ENCODE results near the gene RAB15. TPM values are rescaled to one million over a fixed set of nuclear protein-coding genes. Genes with fewer than 3 reads are reported as not detected.

The RAB15 gene
- total RNA-seq, 2 experiments from 2014 or later, result 2.8 to 3.6 TPM

- peak; percentile 96 for DNase-seq
- Mint-ChIP-seq H3K4me1 (ENCODE audit: low read depth) (peaks cover 52% of the 10 kb centered on the region), H3K4me3 (peak within 1 kb of the TSS; percentile 97), H3K9me3 (ENCODE audit: insufficient read depth) (no peaks in the 10 kb centered on the region), H3K36me3 (ENCODE audit: low read depth) (peaks cover 21% of the 10 kb centered on the region), H3K27ac (peak within 1 kb of the TSS; percentile 96), H3K27me3 (ENCODE audit: low read depth) (peaks cover 19% of the 10 kb centered on the region)
- ATAC-seq, result peak; percentile 98
- POLR2A ChIA-PET, result interaction anchor here (0.6 to 1.5 kb wide), 8 partner anchors 15 to 427 kb away, joined by 3 to 5 read pairs (median 3); partner anchors contain the start of gene CHURC1
- CTCF ChIA-PET, result interaction anchor here (0.7 to 5.7 kb wide), 29 partner anchors 8 to 792 kb away, joined by 3 to 47 read pairs (median 4); partner anchors contain the start of genes FUT8 and MAX
These were observed 14.7 kb upstream of the RAB15 start, which contains the start of gene FNTB for GRCh38 chr14:64986648-64987437. TSS of gene FNTB (plus strand) at chr14:64986895. CDS start at chr14:64986954, 59 bp downstream.

DNA sequence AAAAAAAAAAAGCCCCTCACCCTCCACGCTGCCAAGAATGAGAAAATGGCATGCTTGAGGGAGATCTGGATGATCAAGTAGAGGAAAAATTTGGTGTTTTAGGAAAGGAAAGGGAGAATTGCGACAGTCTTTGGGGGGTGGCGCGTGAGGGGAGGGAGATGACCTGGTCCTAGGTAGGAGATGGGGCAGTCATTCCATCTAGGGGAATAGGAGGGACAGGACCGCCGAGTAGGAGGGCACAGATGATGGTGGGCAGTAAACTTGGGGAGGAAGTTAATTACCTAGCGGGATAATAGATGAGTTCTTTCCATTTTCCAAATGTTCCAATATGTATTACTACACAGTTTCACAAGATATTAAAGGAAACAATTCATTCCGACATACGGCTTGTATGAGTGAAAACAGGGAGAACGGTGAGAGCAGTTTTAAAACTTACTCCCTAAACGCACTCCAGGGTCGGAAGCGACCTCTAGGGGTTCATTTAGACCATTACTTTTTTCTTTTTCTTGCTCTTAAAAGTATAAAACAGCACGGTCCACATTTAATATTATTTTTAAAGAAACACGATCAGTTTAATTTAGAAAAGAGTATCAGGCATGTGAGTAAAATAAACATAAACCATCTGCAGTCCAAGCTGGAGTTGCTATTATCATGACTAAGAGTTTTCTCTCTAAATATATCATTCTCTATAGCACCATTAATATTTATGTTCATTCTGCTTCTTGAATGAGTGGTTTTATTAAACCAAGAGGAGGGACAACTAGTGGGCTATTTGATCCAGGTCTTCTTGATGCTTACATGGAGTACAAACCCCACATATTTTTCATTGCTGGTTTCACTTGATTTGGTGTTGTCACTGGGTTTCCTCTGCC is 11.5 kb upstream of the RAB15 start:
- no peaks in the 10 kb centered on the region for H3K9me3 Mint-ChIP-seq (ENCODE audit: insufficient read depth)
- H3K27ac Mint-ChIP-seq, result peak overlapping the region; percentile 18
- ChIA-PET POLR2A (no interaction called here), CTCF (interaction anchor here (0.7 to 3.4 kb wide), 10 partner anchors 11 to 370 kb away, joined by 3 to 16 read pairs (median 4); partner anchors contain the start of gene CHURC1)
- peak overlapping the region; percentile 50 for H3K4me3 Mint-ChIP-seq
- peak; percentile 58 for DNase-seq
- peaks cover 23% of the 10 kb centered on the region for H3K27me3 Mint-ChIP-seq (ENCODE audit: low read depth)
- no peak for ATAC-seq
- H3K36me3 Mint-ChIP-seq (ENCODE audit: low read depth), result peaks cover 2% of the 10 kb centered on the region
- H3K4me1 Mint-ChIP-seq (ENCODE audit: low read depth), result peaks cover 27% of the 10 kb centered on the region

DNA sequence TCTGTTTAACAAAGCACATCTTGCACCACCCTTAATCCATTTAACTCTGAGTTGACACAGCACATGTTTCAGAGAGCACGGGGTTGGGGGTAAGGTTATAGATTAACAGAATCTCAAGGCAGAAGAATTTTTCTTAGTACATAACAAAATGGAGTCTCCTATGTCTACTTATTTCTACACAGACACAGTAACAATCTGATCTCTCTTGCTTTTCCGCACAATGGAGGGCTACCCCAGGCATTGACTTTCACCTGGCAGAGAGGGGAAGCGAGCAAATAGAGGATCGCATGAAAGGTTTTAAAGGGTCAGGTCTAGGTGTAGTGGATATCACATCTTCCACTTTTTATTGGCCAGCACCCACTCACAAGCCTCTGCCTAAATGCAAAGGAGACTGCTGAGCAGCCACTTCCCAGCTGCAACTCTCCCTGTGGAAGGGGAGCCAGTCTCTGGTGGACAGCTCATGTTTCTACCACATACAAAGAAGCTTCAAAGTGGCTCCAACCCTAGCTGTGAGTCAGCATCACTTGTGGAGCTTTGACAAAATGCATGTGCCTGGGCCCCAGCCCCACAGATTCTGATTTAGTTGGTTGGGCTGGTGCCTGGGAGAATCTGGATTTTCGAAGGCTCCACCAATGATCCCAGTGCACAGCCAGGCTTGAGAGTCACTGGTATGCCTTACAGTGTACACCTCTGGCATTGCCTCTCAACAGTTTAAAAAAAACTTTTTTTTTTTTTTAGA is 7.4 kb upstream of the RAB15 start:
- H3K27ac Mint-ChIP-seq, result no peak overlapping the region
- no peak for DNase-seq
- H3K27me3 Mint-ChIP-seq (ENCODE audit: low read depth), result peaks cover 32% of the 10 kb centered on the region
- ATAC-seq, result no peak
- H3K9me3 Mint-ChIP-seq (ENCODE audit: insufficient read depth), result no peaks in the 10 kb centered on the region
- no peak overlapping the region for H3K4me3 Mint-ChIP-seq
- H3K4me1 Mint-ChIP-seq (ENCODE audit: low read depth), result peaks cover 5% of the 10 kb centered on the region
- ChIA-PET CTCF (no interaction called here), POLR2A (no interaction called here)
- H3K36me3 Mint-ChIP-seq (ENCODE audit: low read depth), result no peaks in the 10 kb centered on the region

DNA sequence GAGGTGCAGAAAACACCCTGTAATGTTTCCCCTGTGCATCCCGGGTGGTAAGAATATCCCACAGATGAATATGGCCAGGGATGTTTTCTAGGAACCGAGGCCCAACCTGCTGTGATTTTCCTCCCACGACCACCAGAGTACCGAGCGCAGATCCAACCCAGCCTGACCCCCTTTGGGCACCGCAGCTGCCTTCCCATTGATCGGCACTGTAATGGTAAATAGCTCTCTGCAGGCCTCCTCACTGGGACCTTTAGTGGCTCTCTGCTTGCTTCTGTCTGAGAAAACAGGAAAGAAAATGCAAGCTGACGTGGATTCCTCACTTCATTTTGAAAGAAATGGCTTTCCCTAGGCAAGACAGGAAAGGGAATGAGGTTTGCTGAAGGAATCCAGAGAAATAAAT is 2.4 kb upstream of the RAB15 start:
- peaks cover 12% of the 10 kb centered on the region for H3K4me1 Mint-ChIP-seq (ENCODE audit: low read depth)
- H3K4me3 Mint-ChIP-seq, result no peak overlapping the region

DNA sequence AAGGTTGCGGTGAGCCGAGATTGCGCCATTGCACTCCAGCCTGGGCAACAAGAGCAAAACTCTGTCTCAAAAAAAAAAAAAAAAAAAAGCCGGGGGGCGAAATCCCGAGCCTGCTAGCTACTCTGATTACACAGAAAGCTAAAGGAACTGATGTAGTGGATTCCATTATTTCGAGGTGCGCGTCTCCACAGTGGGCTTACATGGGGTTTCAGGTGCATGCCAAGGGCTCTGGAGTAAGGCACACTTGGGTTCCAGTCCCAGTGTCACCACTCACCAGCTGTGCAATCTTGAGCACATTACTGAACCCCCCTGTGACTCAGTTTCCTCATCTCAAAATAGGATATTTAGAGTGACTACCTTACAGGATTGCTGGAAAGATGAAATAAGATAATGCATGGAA is 1.7 kb upstream of the RAB15 start:
- no peak overlapping the region for H3K27ac Mint-ChIP-seq
- peaks cover 12% of the 10 kb centered on the region for H3K4me1 Mint-ChIP-seq (ENCODE audit: low read depth)
- ATAC-seq (no peak), DNase-seq (no peak)
- H3K4me3 Mint-ChIP-seq, result no peak overlapping the region
- ChIA-PET CTCF (no interaction called here), POLR2A (no interaction called here)
- peaks cover 23% of the 10 kb centered on the region for H3K27me3 Mint-ChIP-seq (ENCODE audit: low read depth)
- H3K9me3 Mint-ChIP-seq (ENCODE audit: insufficient read depth), result no peaks in the 10 kb centered on the region
- H3K36me3 Mint-ChIP-seq (ENCODE audit: low read depth), result no peaks in the 10 kb centered on the region

More for the DNA sequence above, 2.4 kb upstream of the RAB15 start:
- ChIA-PET POLR2A (interaction anchor here (0.8 kb wide), 1 partner anchor 60 kb away, joined by 3 read pairs; the partner anchor contains the start of gene CHURC1), CTCF (interaction anchor here (2.1 kb wide), 1 partner anchor 12 kb away, joined by 5 read pairs; the partner anchor contains the start of gene FNTB)
- Mint-ChIP-seq H3K9me3 (ENCODE audit: insufficient read depth) (no peaks in the 10 kb centered on the region), H3K27me3 (ENCODE audit: low read depth) (peaks cover 26% of the 10 kb centered on the region), H3K36me3 (ENCODE audit: low read depth) (no peaks in the 10 kb centered on the region), H3K27ac (no peak overlapping the region)
- no peak for DNase-seq
- no peak for ATAC-seq

DNA sequence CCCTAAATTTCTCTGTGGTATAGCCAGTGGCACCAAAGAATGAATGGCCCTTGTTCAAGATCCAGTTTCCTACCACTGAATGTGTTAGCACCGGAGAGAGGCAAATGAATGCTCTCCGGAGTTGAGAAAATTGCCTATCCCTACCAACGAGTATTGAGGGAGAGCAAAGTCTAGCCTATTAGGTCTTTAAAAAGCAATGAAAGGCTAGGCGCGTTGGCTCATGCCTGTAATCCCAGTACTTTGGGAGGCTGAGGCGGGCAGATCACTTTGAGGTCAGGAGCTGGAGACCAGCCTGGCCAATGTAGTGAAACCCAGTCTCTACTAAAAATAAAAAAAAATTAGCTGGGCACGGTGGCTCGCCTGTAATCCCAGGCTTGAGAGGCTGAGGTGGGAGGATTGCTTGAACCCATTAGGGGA is 898 bp upstream of the RAB15 start:
- H3K4me3 Mint-ChIP-seq, result peak overlapping the region; percentile 77
- CTCF ChIA-PET, result no interaction called here

GRCh38 chr14:64971491-64971942 is 619 bp downstream of the RAB15 start:
- H3K27me3 Mint-ChIP-seq (ENCODE audit: low read depth), result peaks cover 16% of the 10 kb centered on the region
- DNase-seq (no peak), ATAC-seq (no peak)
- POLR2A ChIA-PET, result interaction anchor here (1.0 kb wide), 1 partner anchor 57 kb away, joined by 3 read pairs; no protein-coding TSS in a partner anchor
- CTCF ChIA-PET, result interaction anchor here (0.9 to 1.4 kb wide), 2 partner anchors 15 to 147 kb away, joined by 3 to 4 read pairs; partner anchors contain the start of gene FNTB
- H3K27ac Mint-ChIP-seq, result no peak overlapping the region
- peaks cover 12% of the 10 kb centered on the region for H3K4me1 Mint-ChIP-seq (ENCODE audit: low read depth)
- H3K36me3 Mint-ChIP-seq (ENCODE audit: low read depth), result no peaks in the 10 kb centered on the region
- peak overlapping the region; percentile 62 for H3K4me3 Mint-ChIP-seq
- H3K9me3 Mint-ChIP-seq (ENCODE audit: insufficient read depth), result no peaks in the 10 kb centered on the region

More for the DNA sequence above, 898 bp upstream of the RAB15 start:
- H3K4me1 Mint-ChIP-seq (ENCODE audit: low read depth), result peaks cover 12% of the 10 kb centered on the region
- ATAC-seq (no peak), DNase-seq (no peak)
- POLR2A ChIA-PET, result no interaction called here
- peaks cover 21% of the 10 kb centered on the region for H3K27me3 Mint-ChIP-seq (ENCODE audit: low read depth)
- no peak overlapping the region for H3K27ac Mint-ChIP-seq
- H3K9me3 Mint-ChIP-seq (ENCODE audit: insufficient read depth), result no peaks in the 10 kb centered on the region
- H3K36me3 Mint-ChIP-seq (ENCODE audit: low read depth), result no peaks in the 10 kb centered on the region

DNA sequence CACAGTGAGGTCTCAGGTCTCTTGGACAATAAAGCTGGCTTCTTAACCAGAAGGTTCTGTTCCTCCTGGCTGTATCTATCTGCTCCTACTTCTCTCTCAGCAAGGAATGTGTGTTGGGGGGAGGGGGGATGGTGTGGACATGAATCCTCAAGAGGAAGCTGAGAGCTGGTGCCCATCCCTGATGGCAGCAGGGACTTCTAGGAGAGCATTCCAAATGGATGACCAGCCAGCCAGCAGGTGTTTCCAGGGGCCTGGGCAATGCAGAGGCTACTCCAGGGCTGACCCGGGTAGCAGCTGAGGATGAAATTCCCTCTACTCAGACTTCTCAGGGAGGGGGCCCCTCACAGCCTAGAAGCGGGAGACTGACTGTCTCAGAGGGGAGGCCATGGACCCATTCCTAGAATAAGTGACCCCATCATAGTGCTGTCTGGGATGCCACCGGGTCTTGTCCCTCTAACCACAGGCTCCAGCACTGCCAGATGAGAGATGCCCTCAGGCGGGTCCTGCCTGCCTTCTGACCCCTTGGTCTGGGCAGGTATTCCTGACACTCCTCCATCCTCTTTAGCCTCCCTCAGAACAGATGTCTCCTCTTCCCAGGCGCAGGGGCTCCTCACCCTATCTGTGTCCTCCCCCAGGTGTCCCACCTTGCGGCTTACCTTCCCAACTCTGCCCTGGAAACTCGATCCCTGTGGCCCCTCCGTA is 1.2 kb downstream of the RAB15 start:
- ChIA-PET POLR2A (interaction anchor here (1.0 kb wide), 1 partner anchor 56 kb away, joined by 3 read pairs; no protein-coding TSS in a partner anchor), CTCF (interaction anchor here (0.9 to 1.8 kb wide), 6 partner anchors 15 to 147 kb away, joined by 3 to 9 read pairs (median 4); partner anchors contain the start of gene FNTB)
- DNase-seq, result no peak
- Mint-ChIP-seq H3K36me3 (ENCODE audit: low read depth) (no peaks in the 10 kb centered on the region), H3K27ac (no peak overlapping the region), H3K9me3 (ENCODE audit: insufficient read depth) (no peaks in the 10 kb centered on the region), H3K4me1 (ENCODE audit: low read depth) (peaks cover 12% of the 10 kb centered on the region), H3K4me3 (peak overlapping the region; percentile 62), H3K27me3 (ENCODE audit: low read depth) (peaks cover 12% of the 10 kb centered on the region)
- no peak for ATAC-seq

DNA sequence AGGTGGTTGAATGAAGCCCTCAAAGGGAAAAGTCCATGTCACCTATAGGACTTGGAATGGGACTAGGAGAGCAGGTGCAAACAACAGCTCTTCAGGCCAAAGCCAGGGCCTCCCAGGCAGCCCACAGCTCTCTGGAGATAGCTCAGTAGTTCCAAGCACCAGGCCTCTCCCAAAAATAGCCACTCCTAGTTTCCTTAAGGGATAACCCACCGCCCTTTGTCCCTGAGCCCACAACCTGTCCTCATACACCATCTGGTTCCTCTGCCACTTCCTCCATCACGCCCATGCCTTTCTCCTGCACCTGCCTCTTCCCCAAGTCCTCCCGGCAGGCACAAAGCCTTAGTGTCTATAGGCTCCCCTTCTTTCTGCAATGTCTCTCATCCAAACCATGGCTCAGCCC is 2.1 kb downstream of the RAB15 start:
- ChIA-PET POLR2A (no interaction called here), CTCF (interaction anchor here (0.6 to 1.8 kb wide), 6 partner anchors 17 to 146 kb away, joined by 3 to 9 read pairs (median 4); partner anchors contain the start of gene FNTB)
- Mint-ChIP-seq H3K27ac (no peak overlapping the region), H3K27me3 (ENCODE audit: low read depth) (peaks cover 11% of the 10 kb centered on the region), H3K4me3 (no peak overlapping the region), H3K9me3 (ENCODE audit: insufficient read depth) (no peaks in the 10 kb centered on the region), H3K36me3 (ENCODE audit: low read depth) (no peaks in the 10 kb centered on the region), H3K4me1 (ENCODE audit: low read depth) (peaks cover 12% of the 10 kb centered on the region)
- DNase-seq (no peak), ATAC-seq (no peak)

DNA sequence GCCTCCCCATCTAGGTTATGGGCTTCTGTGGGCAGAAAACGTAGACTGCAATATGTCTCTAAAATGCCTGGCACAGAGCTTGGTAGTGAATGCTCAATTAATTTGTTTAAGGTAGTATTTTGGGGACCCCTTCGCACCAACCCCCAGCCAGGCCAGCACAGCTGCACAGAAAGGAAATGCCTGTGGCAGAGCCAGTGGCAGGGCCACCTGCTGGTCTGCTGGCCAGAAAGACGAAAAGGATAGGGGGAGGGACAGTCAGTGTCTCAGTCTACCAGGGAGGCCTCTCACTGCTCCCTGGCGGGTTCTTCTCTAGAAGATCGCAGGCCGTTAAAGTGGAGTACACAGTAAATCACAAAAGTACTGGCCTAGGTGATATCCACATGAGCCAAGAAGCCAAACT is 3.5 kb downstream of the RAB15 start:
- no peak for DNase-seq
- Mint-ChIP-seq H3K4me1 (ENCODE audit: low read depth) (peaks cover 12% of the 10 kb centered on the region), H3K27me3 (ENCODE audit: low read depth) (peaks cover 11% of the 10 kb centered on the region), H3K4me3 (no peak overlapping the region), H3K27ac (no peak overlapping the region), H3K9me3 (ENCODE audit: insufficient read depth) (no peaks in the 10 kb centered on the region), H3K36me3 (ENCODE audit: low read depth) (no peaks in the 10 kb centered on the region)
- POLR2A ChIA-PET, result interaction anchor here (0.8 kb wide), 1 partner anchor 43 kb away, joined by 3 read pairs; no protein-coding TSS in a partner anchor
- ATAC-seq, result no peak
- CTCF ChIA-PET, result no interaction called here

Data from activated CD8-positive, alpha-beta T cell treated with anti-CD3 and anti-CD28 coated beads, Interleukin-2, amount 10 ng/mL, durations not matched to agents 7 days and 5 days (primary cell).